Upper lobe of left lung (tissue), 4 donors: ENCODE measurements around the gene PDE4D.

Experiments
- CTCF ChIP-seq, 6 experiments: fragments of 450-650 bp in 4 of 6; fragments of 200-600 bp in 2 of 6; sonication (generic) in 2 of 6; IDR thresholded peaks; one replicate each; pipeline ENCODE4 v1.5.1; 2016 to 2019; ENCODE audit warnings: antibody characterized with exemption in 6 of 6
- POLR2AphosphoS5 ChIP-seq, 2 donors: sonication (generic); formaldehyde crosslinking; IDR thresholded peaks; one replicate each; pipeline ENCODE4 v1.5.1; 2017; ENCODE audit warnings: antibody characterized with exemption in 2 of 2

GRCh38 chr5:59138509-59138908 is 755.0 kb downstream of the PDE4D start:
- TF ChIP-seq POLR2AphosphoS5 (IDR thresholded peaks at IDR 0.05) (no peak), CTCF (IDR thresholded peaks at IDR 0.05) (no peak)
